Effector CD8-positive, alpha-beta T cell (primary cell): ENCODE data around the gene CD96.

Experiments
- DNase-seq: peaks from one replicate; lab custom pipeline; 2025; lab: John Stamatoyannopoulos, UW

Gene CD96

GRCh38 chr3:111593666-111594065 lies 51.7 kb downstream of the CD96 start:
- DNase-seq, result no peak

GRCh38 chr3:111594205-111594604 lies 52.2 kb downstream of the CD96 start:
- DNase-seq, result no peak

GRCh38 chr3:111594781-111595180 lies 52.8 kb downstream of the CD96 start:
- DNase-seq, result no peak

GRCh38 chr3:111595232-111595631 lies 53.2 kb downstream of the CD96 start, which contains the start of gene ZBED2:
ZBED2 (minus strand) TSS chr3:111595346; CDS start chr3:111594201, 1,145 bp downstream.
- no peak for DNase-seq

GRCh38 chr3:111596328-111596727 lies 54.3 kb downstream of the CD96 start:
- no peak for DNase-seq

GRCh38 chr3:111598139-111598538 lies 56.1 kb downstream of the CD96 start:
- DNase-seq, result no peak

GRCh38 chr3:111598552-111598951 lies 56.6 kb downstream of the CD96 start:
- no peak for DNase-seq

- no peak for DNase-seq
Measured at GRCh38 chr3:111601810-111602209, 59.8 kb downstream of the CD96 start.

GRCh38 chr3:111603679-111604078 lies 61.7 kb downstream of the CD96 start:
- no peak for DNase-seq

GRCh38 chr3:111604119-111604518 lies 62.1 kb downstream of the CD96 start:
- no peak for DNase-seq

GRCh38 chr3:111605018-111605417 lies 63.0 kb downstream of the CD96 start:
- no peak for DNase-seq

- no peak for DNase-seq
Measured at GRCh38 chr3:111605493-111605892, 63.5 kb downstream of the CD96 start.

GRCh38 chr3:111607240-111607920 lies 65.4 kb downstream of the CD96 start:
- no peak for DNase-seq

- DNase-seq, result no peak
Measured at GRCh38 chr3:111608383-111608782, 66.4 kb downstream of the CD96 start.

- DNase-seq, result no peak
Measured at GRCh38 chr3:111609700-111610099, 67.7 kb downstream of the CD96 start.

- no peak for DNase-seq
Measured at GRCh38 chr3:111610189-111610588, 68.2 kb downstream of the CD96 start.

- DNase-seq, result no peak
Measured at GRCh38 chr3:111610612-111611054, 68.6 kb downstream of the CD96 start.

GRCh38 chr3:111613294-111613693 lies 71.3 kb downstream of the CD96 start:
- DNase-seq, result no peak

GRCh38 chr3:111615880-111616279 lies 73.9 kb downstream of the CD96 start:
- DNase-seq, result no peak

- no peak for DNase-seq
Measured at GRCh38 chr3:111616417-111617105, 74.6 kb downstream of the CD96 start.

- DNase-seq, result no peak
Measured at GRCh38 chr3:111617406-111617805, 75.4 kb downstream of the CD96 start.

- DNase-seq, result no peak
Measured at GRCh38 chr3:111617912-111618601, 76.1 kb downstream of the CD96 start.

GRCh38 chr3:111618945-111619344 lies 76.9 kb downstream of the CD96 start:
- no peak for DNase-seq
